B cell (primary cell): Measurements from ENCODE around the gene RIN3. TPM values are rescaled to one million over a fixed set of nuclear protein-coding genes. Genes with fewer than 3 reads are reported as not detected.
A peak's percentile ranks its signal among the peaks of the same experiment; 100 is the strongest.

ENCODE experiments used
- ATAC-seq: fragments of 200-7000 bp; cut with Tn5 transposase; one replicate; pipeline ENCODE4 v1.10.0; 2021; ENCODE audit warnings: low read depth, mild to moderate bottlenecking, moderate number of reproducible peaks, moderate library complexity
- CTCF ChIA-PET: fragments of 350-600 bp; sonication (Branson Sonifier 250); formaldehyde crosslinking; loops from one replicate; lab custom pipeline; 2021; ENCODE audit warnings: antibody characterized with exemption, inconsistent platforms; lab: Charles Lee
- POLR2A ChIA-PET: fragments of 350-600 bp; sonication (Branson Sonifier 250); formaldehyde crosslinking; loops from one replicate; lab custom pipeline; 2021; ENCODE audit warnings: antibody characterized with exemption; lab: Charles Lee
- DNase-seq: peaks from one replicate; pipeline ENCODE4 v3.0.0; 2013
- H2AFZ ChIP-seq: 2 replicates; pipeline ENCODE4 v1.6.1; 2012; ENCODE audit warnings: mild to moderate bottlenecking, low read depth, low read length; ENCODE audit not compliant: insufficient read depth, poor library complexity, severe bottlenecking
- H3K27ac ChIP-seq, 2 donors: 1 replicate in 1 of 2; 2 replicates in 1 of 2; pipeline ENCODE4 v1.5.1; 2012 to 2013; ENCODE audit warnings: low read length in 2 of 2, mild to moderate bottlenecking in 2 of 2, moderate library complexity in 1 of 2
- H3K27me3 ChIP-seq, 4 experiments: fragments of 200-600 bp in 1 of 4; sonication (generic) in 1 of 4; replicated peaks in 1 of 4; 1 replicate in 2 of 4; 2 replicates in 2 of 4; pipeline versions ENCODE4 v1.6.1 to v1.7.0; 2013 to 2016; ENCODE audit warnings: low read length in 3 of 4, mild to moderate bottlenecking in 2 of 4, mixed read lengths in 1 of 4, moderate library complexity in 1 of 4; ENCODE audit not compliant: insufficient read depth in 4 of 4, control insufficient read depth in 3 of 4; ENCODE audit errors: control extremely low read depth in 1 of 4
- H3K36me3 ChIP-seq, 2 experiments: replicated peaks in 1 of 2; 1 replicate in 1 of 2; 2 replicates in 1 of 2; pipeline versions ENCODE4 v1.6.1 to v1.7.1; 2013; ENCODE audit warnings: low read length in 1 of 2; ENCODE audit not compliant: insufficient read depth in 2 of 2, control insufficient read depth in 1 of 2; ENCODE audit errors: control extremely low read depth in 1 of 2, extremely low read depth in 1 of 2
- H3K4me1 ChIP-seq, 2 donors: fragments of 200-600 bp in 1 of 2; sonication (generic) in 1 of 2; 1 replicate in 1 of 2; 2 replicates in 1 of 2; pipeline versions ENCODE4 v1.5.1 to v1.6.1; 2013 to 2017; ENCODE audit warnings: low read length in 2 of 2; ENCODE audit not compliant: control insufficient read depth in 2 of 2, insufficient read depth in 2 of 2
- H3K4me2 ChIP-seq: replicated peaks from 2 replicates; pipeline ENCODE3; 2012; ENCODE audit warnings: mild to moderate bottlenecking, low read depth, low read length; ENCODE audit not compliant: poor library complexity, severe bottlenecking
- H3K4me3 ChIP-seq, 5 experiments: fragments of 200-600 bp in 1 of 5; sonication (generic) in 1 of 5; 1 replicate in 3 of 5; 2 replicates in 2 of 5; pipeline versions ENCODE4 v1.5.1 to v1.7.0; 2011 to 2016; ENCODE audit warnings: low read length in 4 of 5, mild to moderate bottlenecking in 4 of 5, low read depth in 2 of 5, control low read depth in 1 of 5, moderate library complexity in 1 of 5; ENCODE audit not compliant: insufficient read depth in 1 of 5; ENCODE audit errors: control extremely low read depth in 1 of 5, extremely low read depth in 1 of 5
- H3K79me2 ChIP-seq: fragments of 200-600 bp; sonication (generic); one replicate; pipeline ENCODE4 v1.6.0; 2016; ENCODE audit warnings: low read length; ENCODE audit not compliant: control insufficient read depth, insufficient read depth
- H3K9ac ChIP-seq: fragments of 200-600 bp; sonication (generic); 2 replicates; pipeline ENCODE4 v1.6.1; 2017; ENCODE audit warnings: mild to moderate bottlenecking, low read length, moderate library complexity
- H3K9me3 ChIP-seq, 3 donors: one replicate each; pipeline versions ENCODE4 v1.6.1 to v1.7.1; 2013; ENCODE audit warnings: low read length in 2 of 3; ENCODE audit not compliant: control insufficient read depth in 2 of 3, insufficient read depth in 1 of 3; ENCODE audit errors: control extremely low read depth in 1 of 3
- H4K20me1 ChIP-seq: 2 replicates; pipeline ENCODE4 v1.6.0; 2012; ENCODE audit warnings: mild to moderate bottlenecking, low read length; ENCODE audit not compliant: insufficient read depth, control insufficient read depth, poor library complexity, severe bottlenecking
- H3K27ac Mint-ChIP-seq: one replicate; pipeline ENCODE4 v1.8.0; 2021; ENCODE audit warnings: mixed read lengths
- H3K27me3 Mint-ChIP-seq: one replicate; pipeline ENCODE4 v1.8.0; 2021; ENCODE audit warnings: mixed read lengths
- H3K4me1 Mint-ChIP-seq: one replicate; pipeline ENCODE4 v1.8.0; 2021; ENCODE audit warnings: mixed read lengths
- H3K4me3 Mint-ChIP-seq: one replicate; pipeline ENCODE4 v1.8.0; 2021; ENCODE audit warnings: mixed read lengths
- H3K9me3 Mint-ChIP-seq: one replicate; pipeline ENCODE4 v1.8.0; 2022; ENCODE audit warnings: mixed read lengths; ENCODE audit not compliant: insufficient read depth
- CTCF ChIP-seq: fragments of 200-600 bp; IDR thresholded peaks from one replicate; pipeline ENCODE4 v1.8.0; 2022; ENCODE audit warnings: antibody characterized with exemption, mild to moderate bottlenecking
- EZH2 ChIP-seq: IDR thresholded peaks from 2 replicates; pipeline ENCODE4 v1.6.1; 2012; ENCODE audit warnings: borderline replicate concordance, low read depth, mild to moderate bottlenecking, moderate library complexity, low read length; ENCODE audit not compliant: insufficient read depth, poor library complexity, severe bottlenecking
- WGBS: methylation state at CpG from one replicate; pipeline ENCODE4 v1.1.5; 2013; ENCODE audit warnings: missing lambda C conversion rate; ENCODE audit not compliant: insufficient coverage; 5-methylcytosine and 5-hydroxymethylcytosine counted together
- intact Hi-C: fragments of 100-400 bp; cut with micrococcal nuclease; formaldehyde crosslinking; loops from one replicate; pipeline ENCODE4 v1.10.0; 2022
- polyA plus RNA-seq: library from polyadenylated mRNA; depleted of rRNA; stranded (reverse); fragments of >200 nt; gene quantifications from 2 replicates; pipeline ENCODE4 v1.2.3, GENCODE V29; 2012
- total RNA-seq, 2 donors: library from RNA; stranded (reverse); fragments of 120-200 nt in 1 of 2; gene quantifications; 1 replicate in 1 of 2; 2 replicates in 1 of 2; pipeline versions ENCODE4 v1.2.3 to v1.2.4, GENCODE V29; 2013 to 2022

The RIN3 gene
- total and polyA plus RNA-seq, 2 donors (not counting 1 experiment from before 2014, with no cell fraction given): 62.1 to 123 TPM

GRCh38 chr14:92553438-92553837, 39.9 kb downstream of the RIN3 start:
- Histone ChIP-seq H3K36me3 (peaks cover 0 to 17% of the 10 kb centered on the region in 2 experiments), H3K27me3 (peaks cover 0 to 17% (median 6%) of the 10 kb centered on the region in 4 experiments), H2AFZ (no peak overlapping the region), H3K79me2 (peaks cover 38% of the 10 kb centered on the region), H3K4me3 (no peak overlapping the region), H3K4me2 (no peak overlapping the region), H3K4me1 (peaks cover 43 to 45% of the 10 kb centered on the region in 2 donors), H3K9me3 (peaks cover 0 to 3% (median 0%) of the 10 kb centered on the region in 3 donors), H3K27ac (no peak overlapping the region), H3K9ac (no peak overlapping the region), H4K20me1 (peaks cover 52% of the 10 kb centered on the region)
- H3K27me3 Mint-ChIP-seq: peaks cover 29% of the 10 kb centered on the region
- 71% methylated on average over 6 of the region's 10 CpGs for WGBS
- H3K4me3 Mint-ChIP-seq: no peak overlapping the region
- no peak for DNase-seq
- peak overlapping the region; percentile 20 for H3K27ac Mint-ChIP-seq
- H3K9me3 Mint-ChIP-seq: no peaks in the 10 kb centered on the region
- TF ChIP-seq CTCF (no peak), EZH2 (no peak)
- no peak for ATAC-seq
- CTCF ChIA-PET: no interaction called here
- intact Hi-C loops: loop anchor here (10.0 kb wide), 2 partner anchors 61 to 231 kb away; no protein-coding TSS in a partner anchor
- POLR2A ChIA-PET: interaction anchor here (0.7 kb wide), 1 partner anchor 1410 kb away, joined by 5 read pairs; no protein-coding TSS in a partner anchor
- H3K4me1 Mint-ChIP-seq: peaks cover 47% of the 10 kb centered on the region

GRCh38 chr14:92555465-92556111, 42.0 kb downstream of the RIN3 start:
- H3K4me1 Mint-ChIP-seq: peaks cover 44% of the 10 kb centered on the region
- 1% methylated on average over 8 of the region's 13 CpGs for WGBS
- Histone ChIP-seq H3K27ac (no peak overlapping the region), H3K4me2 (peak overlapping the region; percentile 58), H3K79me2 (peaks cover 38% of the 10 kb centered on the region), H3K9me3 (no peaks in the 10 kb centered on the region), H3K4me3 (no peak overlapping the region), H3K4me1 (peaks cover 43 to 45% of the 10 kb centered on the region in 2 donors), H2AFZ (no peak overlapping the region), H3K9ac (peak overlapping the region; percentile 10), H3K27me3 (peaks cover 0 to 17% (median 6%) of the 10 kb centered on the region in 4 experiments), H4K20me1 (peaks cover 35% of the 10 kb centered on the region), H3K36me3 (peaks cover 0 to 32% of the 10 kb centered on the region in 2 experiments)
- peaks cover 25% of the 10 kb centered on the region for H3K27me3 Mint-ChIP-seq
- ATAC-seq (peak; percentile 45), DNase-seq (peak; percentile 51)
- no peak for TF ChIP-seq EZH2
- no peak for TF ChIP-seq CTCF
- intact Hi-C loops: loop anchor here (1.0 to 10.0 kb wide), 3 partner anchors 22 to 229 kb away; no protein-coding TSS in a partner anchor
- POLR2A ChIA-PET: interaction anchor here (1.3 kb wide), 1 partner anchor 13 kb away, joined by 4 read pairs; no protein-coding TSS in a partner anchor
- H3K4me3 Mint-ChIP-seq: peak overlapping the region; percentile 70
- CTCF ChIA-PET: interaction anchor here (0.8 to 2.3 kb wide), 6 partner anchors 8 to 126 kb away, joined by 3 to 13 read pairs (median 4); no protein-coding TSS in a partner anchor
- peak overlapping the region; percentile 73 for H3K27ac Mint-ChIP-seq
- no peaks in the 10 kb centered on the region for H3K9me3 Mint-ChIP-seq
